ENCODE measurements around the gene GPRC5C. TPM values are rescaled to one million over a fixed set of nuclear protein-coding genes. Genes with fewer than 3 reads are reported as not detected.

Gene GPRC5C
- total RNA-seq, 1 donor: 0.43 TPM

DNA sequence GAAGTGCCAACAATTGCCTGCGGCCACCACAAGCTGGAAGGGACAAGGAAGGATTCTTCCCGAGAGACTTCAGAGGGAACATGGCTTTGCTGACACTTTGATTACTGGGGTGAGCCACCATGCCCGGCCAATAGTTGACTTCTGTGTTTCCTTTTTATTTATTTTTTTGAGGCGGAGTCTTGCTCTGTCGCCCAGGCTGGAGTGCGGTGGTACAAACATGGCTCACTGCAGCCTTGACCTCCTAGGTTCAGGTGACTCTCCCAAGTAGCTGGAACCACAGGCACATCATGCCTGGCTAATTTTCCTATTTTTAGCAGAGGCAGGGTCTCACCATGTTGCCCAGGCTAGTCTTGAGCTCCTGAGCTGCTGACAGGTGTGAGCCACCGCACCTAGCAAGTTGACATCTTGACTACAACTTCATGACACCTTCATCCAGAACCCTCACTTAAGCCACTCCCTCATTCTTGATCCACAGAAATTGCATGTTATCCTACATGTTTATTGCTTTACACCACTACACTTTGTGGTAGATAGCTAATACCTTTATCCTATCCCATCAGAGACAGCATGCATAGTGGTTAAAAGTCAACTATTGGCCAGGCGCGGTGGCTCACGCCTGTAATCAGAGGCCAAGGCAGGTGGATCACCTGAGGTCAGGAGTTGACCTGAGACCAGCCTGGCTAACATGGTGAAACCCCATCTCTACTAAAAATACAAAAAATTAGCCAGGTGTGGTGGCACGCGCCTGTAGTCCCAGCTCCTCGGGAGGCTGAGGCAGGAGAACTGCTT lies 16.1 kb upstream of the GPRC5C start:
- DNase-seq (ENCODE audit: low read depth): no peak
- no peak overlapping the region for H3K4me3 ChIP-seq (ENCODE audit: low read depth, low read length)
- TF ChIP-seq, protein P1, sequence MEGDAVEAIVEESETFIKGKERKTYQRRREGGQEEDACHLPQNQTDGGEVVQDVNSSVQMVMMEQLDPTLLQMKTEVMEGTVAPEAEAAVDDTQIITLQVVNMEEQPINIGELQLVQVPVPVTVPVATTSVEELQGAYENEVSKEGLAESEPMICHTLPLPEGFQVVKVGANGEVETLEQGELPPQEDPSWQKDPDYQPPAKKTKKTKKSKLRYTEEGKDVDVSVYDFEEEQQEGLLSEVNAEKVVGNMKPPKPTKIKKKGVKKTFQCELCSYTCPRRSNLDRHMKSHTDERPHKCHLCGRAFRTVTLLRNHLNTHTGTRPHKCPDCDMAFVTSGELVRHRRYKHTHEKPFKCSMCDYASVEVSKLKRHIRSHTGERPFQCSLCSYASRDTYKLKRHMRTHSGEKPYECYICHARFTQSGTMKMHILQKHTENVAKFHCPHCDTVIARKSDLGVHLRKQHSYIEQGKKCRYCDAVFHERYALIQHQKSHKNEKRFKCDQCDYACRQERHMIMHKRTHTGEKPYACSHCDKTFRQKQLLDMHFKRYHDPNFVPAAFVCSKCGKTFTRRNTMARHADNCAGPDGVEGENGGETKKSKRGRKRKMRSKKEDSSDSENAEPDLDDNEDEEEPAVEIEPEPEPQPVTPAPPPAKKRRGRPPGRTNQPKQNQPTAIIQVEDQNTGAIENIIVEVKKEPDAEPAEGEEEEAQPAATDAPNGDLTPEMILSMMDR (IDR thresholded peaks at IDR 0.05; ENCODE audit: insufficient read depth, low read depth, low read length): no peak

DNA sequence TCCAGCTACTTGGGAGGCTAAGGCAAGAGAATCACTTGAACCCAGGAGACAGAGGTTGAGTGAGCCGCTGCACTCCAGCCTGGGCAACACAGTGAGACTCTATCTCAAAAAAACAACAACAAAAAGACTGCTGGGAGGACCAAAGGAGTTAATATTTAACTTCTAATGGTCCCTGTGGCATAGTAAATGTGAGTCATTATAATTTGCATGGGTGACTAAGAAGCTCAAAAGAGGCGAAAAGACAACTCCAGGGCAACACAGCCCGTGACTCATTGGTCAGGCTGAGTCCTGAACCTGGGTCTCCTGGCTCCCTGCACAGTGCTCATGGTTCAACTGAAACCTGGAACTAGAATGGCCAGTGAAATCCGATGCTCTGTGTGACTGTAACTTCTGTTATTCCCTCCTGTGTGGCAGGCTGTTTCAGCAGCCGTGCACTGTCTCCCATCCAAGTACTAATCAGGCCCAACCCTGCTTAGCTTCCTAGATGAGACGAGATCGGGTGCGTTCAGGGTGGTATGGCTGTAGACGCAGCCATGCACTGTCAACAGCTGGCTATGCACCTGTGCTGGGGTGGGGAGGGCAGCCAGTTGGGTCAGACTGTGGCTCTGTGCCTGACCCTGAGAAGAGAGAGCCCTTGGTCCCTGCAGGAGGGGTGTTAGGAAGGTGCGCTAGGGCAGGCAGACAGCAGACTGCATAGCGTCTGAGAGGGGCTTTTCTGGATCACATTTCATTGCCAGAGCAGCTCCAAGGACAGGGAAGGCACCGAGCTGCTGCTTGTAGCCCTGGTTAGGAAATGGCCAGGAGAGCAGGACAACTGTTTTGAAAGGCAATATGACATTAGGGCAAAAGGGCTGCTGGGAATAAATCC lies 14.5 kb upstream of the GPRC5C start:
- no peak overlapping the region for H3K4me3 ChIP-seq (ENCODE audit: low read depth, low read length)
- TF ChIP-seq, protein P1 (IDR thresholded peaks at IDR 0.05; ENCODE audit: insufficient read depth, low read depth, low read length): no peak
- DNase-seq (ENCODE audit: low read depth): no peak

DNA sequence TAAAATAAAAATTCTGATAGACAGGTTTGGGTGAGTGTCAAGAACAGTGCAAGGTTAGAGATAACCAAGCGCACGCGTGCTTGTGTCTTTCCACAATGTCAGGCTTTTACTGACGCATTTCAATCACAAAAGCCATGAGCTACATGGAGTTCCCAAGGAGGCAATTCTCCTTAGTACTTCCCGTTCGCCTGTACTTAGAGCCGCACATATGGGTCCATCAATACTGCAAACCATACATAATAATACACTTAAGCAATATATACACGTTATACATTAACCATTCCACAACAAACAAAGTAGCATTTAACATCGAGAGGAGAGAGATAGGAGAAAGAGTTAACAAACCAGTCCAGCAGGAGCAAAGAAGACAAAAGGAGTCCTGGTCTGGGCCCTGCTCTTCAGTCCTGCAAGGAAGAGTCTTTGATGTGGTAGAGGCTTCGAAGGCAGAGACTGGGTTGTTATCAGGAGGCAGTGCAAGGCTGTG lies 11.9 kb upstream of the GPRC5C start:
- no peak overlapping the region for H3K4me3 ChIP-seq (ENCODE audit: low read depth, low read length)
- DNase-seq (ENCODE audit: low read depth): no peak
- TF ChIP-seq, protein P1 (IDR thresholded peaks at IDR 0.05; ENCODE audit: insufficient read depth, low read depth, low read length): no peak

DNA sequence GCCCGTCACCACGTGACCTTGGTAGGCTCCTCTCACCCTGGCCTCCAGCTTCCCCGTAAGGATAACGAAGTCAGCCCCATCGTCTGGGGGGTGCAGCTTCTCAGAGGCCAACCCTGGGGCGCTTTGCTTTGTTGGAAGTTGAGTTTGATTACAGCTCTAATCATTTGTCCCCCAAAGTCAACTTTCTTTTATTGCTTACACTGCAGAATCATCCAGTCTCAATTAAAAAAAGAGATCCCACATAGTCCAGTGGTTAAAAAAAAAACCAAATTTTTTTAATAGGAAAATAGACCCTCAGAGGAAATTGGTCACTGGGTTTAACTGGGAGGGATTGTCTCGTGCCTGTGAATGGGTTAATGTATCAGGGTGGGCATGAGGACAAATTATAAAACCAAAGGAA lies 7.8 kb upstream of the GPRC5C start:
- DNase-seq (ENCODE audit: low read depth): no peak
- TF ChIP-seq, protein P1 (IDR thresholded peaks at IDR 0.05; ENCODE audit: insufficient read depth, low read depth, low read length): no peak
- H3K4me3 ChIP-seq (ENCODE audit: low read depth, low read length): no peak overlapping the region

DNA sequence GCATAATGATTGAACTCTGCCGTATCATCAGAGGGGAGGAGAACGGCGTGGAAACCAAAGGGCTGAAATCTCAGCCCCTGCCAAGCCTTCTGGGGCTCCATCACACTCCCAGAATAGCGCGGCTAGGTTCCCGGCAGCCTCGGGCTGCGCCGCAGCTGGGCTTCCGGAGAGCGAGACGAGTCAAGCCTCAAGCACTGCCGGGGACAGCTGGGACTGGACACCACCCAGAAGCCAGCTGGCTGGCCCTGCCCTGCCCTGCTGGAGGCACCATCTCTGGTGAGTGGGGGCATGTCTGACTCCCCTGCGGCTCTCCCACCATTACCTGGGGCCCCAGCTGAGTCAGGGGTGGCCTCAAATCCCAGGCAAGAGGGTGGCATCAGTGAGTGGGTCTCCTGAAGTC lies 7.2 kb upstream of the GPRC5C start:
- no peak overlapping the region for H3K4me3 ChIP-seq (ENCODE audit: low read depth, low read length)
- TF ChIP-seq, protein P1 (IDR thresholded peaks at IDR 0.05; ENCODE audit: insufficient read depth, low read depth, low read length): no peak
- DNase-seq (ENCODE audit: low read depth): no peak

DNA sequence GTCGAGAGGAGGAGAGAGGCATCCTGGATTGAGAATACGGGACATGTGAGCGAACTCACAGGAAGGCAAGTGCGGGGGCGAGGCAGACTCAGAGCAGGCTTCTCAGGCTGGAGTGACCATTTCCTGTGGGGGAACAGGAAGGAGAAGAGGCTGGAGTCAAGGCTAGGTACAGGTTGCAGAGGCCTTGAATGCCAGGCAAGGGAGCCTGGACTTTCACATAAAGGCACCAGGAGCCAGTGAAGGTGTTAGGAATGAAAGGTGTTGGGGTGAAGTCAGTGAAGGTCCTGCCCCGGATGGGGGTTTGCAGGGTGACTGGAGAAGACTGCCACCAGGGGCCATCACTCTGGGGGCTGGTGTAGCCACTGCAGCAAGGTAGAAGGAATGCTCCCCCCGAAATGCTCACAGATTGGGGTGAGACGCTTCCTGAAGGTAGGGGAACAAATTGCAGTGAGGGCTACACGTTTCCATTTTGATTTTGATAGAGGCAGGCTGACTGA lies 5.3 kb upstream of the GPRC5C start:
- no peak overlapping the region for H3K4me3 ChIP-seq (ENCODE audit: low read depth, low read length)
- TF ChIP-seq, protein P1 (IDR thresholded peaks at IDR 0.05; ENCODE audit: insufficient read depth, low read depth, low read length): no peak
- no peak for DNase-seq (ENCODE audit: low read depth)

All from fibroblast of villous mesenchyme (primary cell).